Left lung (tissue), 10 donors: ENCODE measurements around the gene HES5. TPM values are rescaled to one million over a fixed set of nuclear protein-coding genes. Genes with fewer than 3 reads are reported as not detected.

ENCODE experiments used
- ATAC-seq: fragments of 200-7000 bp; cut with Tn5 transposase; one replicate; pipeline ENCODE4 v1.9.1; 2020; ENCODE audit warnings: moderate library complexity
- DNase-seq, 4 donors: peaks; one replicate each; pipeline ENCODE4 v3.0.0-alpha.2; 2013 to 2020
- H3K27ac ChIP-seq, 2 donors: fragments of 200-600 bp; sonication (generic) in 1 of 2; one replicate each; pipeline versions ENCODE4 v1.5.0 to v1.8.0; 2020 to 2021
- H3K27me3 ChIP-seq, 2 donors: fragments of 200-600 bp; sonication (generic) in 1 of 2; one replicate each; pipeline versions ENCODE4 v1.5.0 to v1.8.0; 2020 to 2021
- H3K36me3 ChIP-seq, 2 donors: fragments of 200-600 bp; sonication (generic) in 1 of 2; one replicate each; pipeline versions ENCODE4 v1.5.0 to v1.8.0; 2020 to 2021
- H3K4me1 ChIP-seq, 2 donors: fragments of 200-600 bp; one replicate each; pipeline ENCODE4 v1.8.0; 2021
- H3K4me3 ChIP-seq, 2 donors: fragments of 200-600 bp; sonication (generic) in 1 of 2; one replicate each; pipeline versions ENCODE4 v1.5.0 to v1.8.0; 2020 to 2021; ENCODE audit warnings: mild to moderate bottlenecking in 1 of 2
- H3K9me3 ChIP-seq, 2 donors: fragments of 200-600 bp; sonication (generic) in 1 of 2; one replicate each; pipeline versions ENCODE4 v1.5.0 to v1.8.0; 2020 to 2021
- CTCF ChIP-seq, 2 donors: fragments of 200-600 bp; sonication (generic) in 1 of 2; IDR thresholded peaks; one replicate each; pipeline versions ENCODE4 v1.5.0 to v1.8.0; 2021; ENCODE audit warnings: antibody characterized with exemption in 2 of 2
- intact Hi-C, 2 donors: fragments of 100-400 bp; cut with DNase I; formaldehyde crosslinking; loops; one replicate each; pipeline versions ENCODE4 v1.11.2 to v1.14.2; 2022
- polyA plus RNA-seq, 6 donors: library from polyadenylated mRNA; unstranded; fragments of 120-200 nt; gene quantifications; one replicate each; pipeline ENCODE4 v1.2.1, GENCODE V29; 2013; ENCODE audit not compliant: insufficient read length in 6 of 6
- total RNA-seq, 2 donors: library from RNA; stranded (reverse); fragmentation: NEBNext Ultra II Directional; extraction: Animal tissue kit (Norgen Biotek cat#: 25700); gene quantifications; one replicate each; pipeline ENCODE4 v1.2.1, GENCODE V29; 2021
- donor health status: DM: no; HTN: yes; CAD: no.
- donor health status: DM: no; HTN: no; CAD: no.

HES5 gene
- total and polyA plus RNA-seq, 8 donors: 0.21 to 1.2 (median 0.65) TPM

- Histone ChIP-seq H3K27me3 (peaks cover 0 to 74% of the 10 kb centered on the region in 2 donors), H3K4me3 (no peak overlapping the region), H3K9me3 (no peaks in the 10 kb centered on the region), H3K36me3 (no peaks in the 10 kb centered on the region), H3K4me1 (peaks cover 0 to 9% of the 10 kb centered on the region in 2 donors), H3K27ac (no peak overlapping the region)
- no peak for TF ChIP-seq CTCF (IDR thresholded peaks at IDR 0.05)
- ATAC-seq (no peak), DNase-seq (no peak)
- intact Hi-C loops: no loop called here
Observed at GRCh38 chr1:2497891-2498290, 32.2 kb downstream of the HES5 start.

GRCh38 chr1:2496746-2497145 is 33.3 kb downstream of the HES5 start:
- no peak for TF ChIP-seq CTCF (IDR thresholded peaks at IDR 0.05)

GRCh38 chr1:2496087-2496622 is 33.9 kb downstream of the HES5 start:
- Histone ChIP-seq H3K4me1 (peaks cover 0 to 9% of the 10 kb centered on the region in 2 donors), H3K27ac (no peak overlapping the region), H3K4me3 (no peak overlapping the region), H3K36me3 (no peaks in the 10 kb centered on the region), H3K9me3 (no peaks in the 10 kb centered on the region), H3K27me3 (peaks cover 0 to 74% of the 10 kb centered on the region in 2 donors)
- no peak for ATAC-seq
- no peak for TF ChIP-seq CTCF (IDR thresholded peaks at IDR 0.05)
- DNase-seq: no peak
- intact Hi-C loops: no loop called here

More at GRCh38 chr1:2496746-2497145, 33.3 kb downstream of the HES5 start:
- no peak overlapping the region for H3K27ac ChIP-seq
- ATAC-seq: no peak
- no peak for DNase-seq
- intact Hi-C loops: no loop called here
- no peaks in the 10 kb centered on the region for H3K36me3 ChIP-seq
- no peaks in the 10 kb centered on the region for H3K9me3 ChIP-seq
- H3K4me3 ChIP-seq: no peak overlapping the region
- peaks cover 0 to 9% of the 10 kb centered on the region in 2 donors for H3K4me1 ChIP-seq
- H3K27me3 ChIP-seq: peaks cover 0 to 74% of the 10 kb centered on the region in 2 donors

GRCh38 chr1:2495546-2495945 is 34.5 kb downstream of the HES5 start:
- no peak for ATAC-seq
- TF ChIP-seq CTCF (IDR thresholded peaks at IDR 0.05): no peak
- H3K4me3 ChIP-seq: no peak overlapping the region
- peaks cover 0 to 9% of the 10 kb centered on the region in 2 donors for H3K4me1 ChIP-seq
- H3K27me3 ChIP-seq: peaks cover 0 to 73% of the 10 kb centered on the region in 2 donors
- no peak overlapping the region for H3K27ac ChIP-seq
- H3K9me3 ChIP-seq: no peaks in the 10 kb centered on the region
- intact Hi-C loops: no loop called here
- DNase-seq: no peak
- H3K36me3 ChIP-seq: no peaks in the 10 kb centered on the region

- Histone ChIP-seq H3K27ac (no peak overlapping the region), H3K4me3 (no peak overlapping the region), H3K36me3 (no peaks in the 10 kb centered on the region), H3K27me3 (peaks cover 0 to 69% of the 10 kb centered on the region in 2 donors), H3K4me1 (peaks cover 0 to 5% of the 10 kb centered on the region in 2 donors), H3K9me3 (no peaks in the 10 kb centered on the region)
- no peak for DNase-seq
- ATAC-seq: no peak
- no peak for TF ChIP-seq CTCF (IDR thresholded peaks at IDR 0.05)
- intact Hi-C loops: no loop called here
Observed at GRCh38 chr1:2495026-2495425, 35.0 kb downstream of the HES5 start.
